Transverse colon (tissue), 4 donors: Measurements from ENCODE around the gene CEP63. TPM values are rescaled to one million over a fixed set of nuclear protein-coding genes. Genes with fewer than 3 reads are reported as not detected.

Experiments
- DNase-seq: peaks from one replicate; pipeline ENCODE4 v3.0.0-alpha.2; 2019
- H3K27ac ChIP-seq, 4 donors: fragments of 200-600 bp; sonication (generic); 2 replicates each; pipeline ENCODE4 v1.5.1; 2016 to 2018; ENCODE audit warnings: inconsistent platforms in 4 of 4
- H3K27me3 ChIP-seq: fragments of 200-600 bp; sonication (generic); 2 replicates; pipeline ENCODE4 v1.5.1; 2017; ENCODE audit warnings: inconsistent platforms
- H3K36me3 ChIP-seq, 4 donors: fragments of 200-600 bp; sonication (generic); 2 replicates each; pipeline ENCODE4 v1.5.1; 2017 to 2019; ENCODE audit warnings: inconsistent platforms in 4 of 4
- H3K4me1 ChIP-seq, 4 donors: fragments of 200-600 bp; sonication (generic); 2 replicates each; pipeline ENCODE4 v1.5.1; 2017 to 2020; ENCODE audit warnings: inconsistent platforms in 4 of 4
- H3K4me3 ChIP-seq, 4 donors: fragments of 200-600 bp; sonication (generic); 1 replicate in 1 of 4; 2 replicates in 3 of 4; pipeline versions ENCODE4 v1.5.1 to v1.6.1; 2017 to 2019; ENCODE audit warnings: inconsistent platforms in 4 of 4
- H3K9me3 ChIP-seq, 2 donors: fragments of 200-600 bp; sonication (generic); 2 replicates each; pipeline ENCODE4 v1.5.1; 2017 to 2019; ENCODE audit warnings: inconsistent platforms in 2 of 2
- EP300 ChIP-seq: sonication (generic); formaldehyde crosslinking; IDR thresholded peaks from one replicate; pipeline ENCODE4 v1.6.1; 2017; ENCODE audit warnings: antibody characterized with exemption, low read depth
- POLR2A ChIP-seq: fragments of 450-650 bp; IDR thresholded peaks from one replicate; pipeline ENCODE4 v1.6.1; 2016; ENCODE audit warnings: antibody characterized with exemption, mild to moderate bottlenecking, moderate library complexity
- POLR2AphosphoS5 ChIP-seq, 3 donors: sonication (generic); formaldehyde crosslinking; IDR thresholded peaks; one replicate each; pipeline ENCODE4 v1.6.1; 2016; ENCODE audit warnings: antibody characterized with exemption in 3 of 3
- WGBS, 2 donors: methylation state at CpG; one replicate each; pipeline ENCODE4 v1.1.5; 2018; ENCODE audit warnings: low coverage in 1 of 2; 5-methylcytosine and 5-hydroxymethylcytosine counted together
- in situ Hi-C, 4 donors: fragments of 200-750 bp; cut with MboI; loops; one replicate each; pipeline versions ENCODE4 v1.15.0 to v1.15.1; 2017; ENCODE audit warnings: low sequenced_read_pairs in 3 of 4, low pct_ligation_motif_present in 1 of 4, low pct_unique_long_range_greater_than_20kb in 1 of 4
- intact Hi-C: fragments of 100-400 bp; cut with DNase I; formaldehyde crosslinking; loops from one replicate; pipeline ENCODE4 v1.15.1; 2023; ENCODE audit warnings: low total_unique reads
- total RNA-seq, 4 donors: library from RNA; depleted of rRNA; stranded (reverse); fragments of >200 nt; gene quantifications; one replicate each; pipeline ENCODE4 v1.1.0, GENCODE V29; 2016
- TF ChIP-seq, protein P1 (sequence below), 5 experiments: fragments of 200-600 bp in 3 of 5; fragments of 450-650 bp in 2 of 5; sonication (generic) in 3 of 5; IDR thresholded peaks; 1 replicate in 2 of 5; 2 replicates in 3 of 5; pipeline ENCODE4 v1.5.1; 2016 to 2017; ENCODE audit warnings: antibody characterized with exemption in 5 of 5, inconsistent platforms in 3 of 5, mild to moderate bottlenecking in 2 of 5, moderate library complexity in 1 of 5

Gene CEP63
- total RNA-seq, 4 donors from 2014 or later, result 12.1 to 29.2 (median 16.9) TPM

DNA sequence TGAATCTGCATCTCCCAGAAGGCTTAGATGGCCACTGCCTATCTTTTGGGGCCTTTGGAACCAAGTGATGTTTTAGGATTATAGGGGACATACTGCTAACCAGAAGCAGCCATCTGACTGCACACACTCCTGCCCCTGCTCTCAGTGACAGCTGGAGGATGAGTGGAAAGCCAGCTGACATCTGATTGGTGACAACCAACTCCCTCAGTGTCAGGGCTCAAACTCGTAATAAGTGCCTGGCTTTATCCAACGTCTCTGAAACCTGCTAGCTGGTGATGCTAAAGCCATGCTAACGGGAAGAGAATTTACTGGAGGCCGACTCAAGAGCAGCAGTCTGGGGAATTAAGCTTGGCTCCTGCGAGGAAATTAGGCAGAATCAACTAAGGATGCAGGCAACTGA, 129.9 kb downstream of the CEP63 start:
- H3K4me3 ChIP-seq, result no peak overlapping the region
- TF ChIP-seq POLR2A, result no peak
- TF ChIP-seq POLR2AphosphoS5 (IDR thresholded peaks at IDR 0.05), result no peak
- TF ChIP-seq EP300, result no peak
- TF ChIP-seq, protein P1, sequence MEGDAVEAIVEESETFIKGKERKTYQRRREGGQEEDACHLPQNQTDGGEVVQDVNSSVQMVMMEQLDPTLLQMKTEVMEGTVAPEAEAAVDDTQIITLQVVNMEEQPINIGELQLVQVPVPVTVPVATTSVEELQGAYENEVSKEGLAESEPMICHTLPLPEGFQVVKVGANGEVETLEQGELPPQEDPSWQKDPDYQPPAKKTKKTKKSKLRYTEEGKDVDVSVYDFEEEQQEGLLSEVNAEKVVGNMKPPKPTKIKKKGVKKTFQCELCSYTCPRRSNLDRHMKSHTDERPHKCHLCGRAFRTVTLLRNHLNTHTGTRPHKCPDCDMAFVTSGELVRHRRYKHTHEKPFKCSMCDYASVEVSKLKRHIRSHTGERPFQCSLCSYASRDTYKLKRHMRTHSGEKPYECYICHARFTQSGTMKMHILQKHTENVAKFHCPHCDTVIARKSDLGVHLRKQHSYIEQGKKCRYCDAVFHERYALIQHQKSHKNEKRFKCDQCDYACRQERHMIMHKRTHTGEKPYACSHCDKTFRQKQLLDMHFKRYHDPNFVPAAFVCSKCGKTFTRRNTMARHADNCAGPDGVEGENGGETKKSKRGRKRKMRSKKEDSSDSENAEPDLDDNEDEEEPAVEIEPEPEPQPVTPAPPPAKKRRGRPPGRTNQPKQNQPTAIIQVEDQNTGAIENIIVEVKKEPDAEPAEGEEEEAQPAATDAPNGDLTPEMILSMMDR (IDR thresholded peaks at IDR 0.05), result no peak
- DNase-seq, result no peak
- WGBS, 2 donors, result 72 to 93% methylated on average over 3 to 5 of the region's 5 CpGs
- intact Hi-C loops, result no loop called here
- no peaks in the 10 kb centered on the region for H3K9me3 ChIP-seq
- H3K4me1 ChIP-seq, result no peaks in the 10 kb centered on the region
- in situ Hi-C loops, result loop anchor here in 1 of 4 donors (25.0 kb wide), 1 partner anchor 1272 kb away; no protein-coding TSS in a partner anchor
- H3K27ac ChIP-seq, result no peak overlapping the region
- no peaks in the 10 kb centered on the region for H3K27me3 ChIP-seq
- no peaks in the 10 kb centered on the region for H3K36me3 ChIP-seq

DNA sequence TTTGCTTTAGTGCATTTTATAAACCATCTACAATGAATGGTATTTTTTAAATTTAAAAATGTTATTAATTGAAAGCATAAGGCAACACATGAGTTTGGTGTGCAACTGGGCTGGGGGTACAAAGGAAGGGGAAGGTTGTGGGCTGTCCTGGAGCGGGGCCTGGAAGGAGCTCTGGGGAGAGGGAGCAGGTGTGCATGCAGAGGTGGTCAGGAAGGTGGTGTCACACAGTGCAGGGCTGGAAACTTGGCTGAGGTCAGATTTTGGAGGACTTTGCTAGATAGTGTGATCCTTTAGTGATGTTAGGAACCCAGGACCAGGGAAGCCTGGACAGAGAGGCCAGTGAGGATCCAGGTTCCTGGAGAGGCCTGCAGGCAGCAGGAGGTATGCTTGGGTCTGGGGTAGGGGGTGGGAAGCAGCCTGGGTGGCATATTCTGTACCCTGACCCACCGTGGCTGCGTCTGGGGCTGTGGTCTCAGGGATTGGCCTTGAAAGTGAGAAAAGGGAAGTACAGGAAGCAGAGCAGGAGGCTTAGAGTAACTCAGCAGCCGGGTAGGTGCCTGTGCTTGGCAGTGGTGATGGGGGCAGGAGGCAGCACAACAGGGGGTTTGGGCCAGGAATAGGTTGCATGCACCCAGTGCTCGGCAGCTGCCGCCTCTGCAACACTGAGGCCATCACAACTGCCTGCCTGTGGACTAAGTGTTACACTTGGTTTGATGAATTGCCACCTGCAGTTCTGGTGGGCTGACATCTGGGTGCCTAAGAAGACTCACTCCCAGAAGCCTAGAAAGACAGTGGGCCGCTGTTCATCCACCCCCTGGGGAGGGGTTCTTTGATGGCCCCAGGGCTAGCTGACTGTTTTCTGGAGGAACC, 132.0 kb downstream of the CEP63 start:
- no peaks in the 10 kb centered on the region for H3K36me3 ChIP-seq
- WGBS, 2 donors, result 68 to 71% methylated on average over 6 to 7 of the region's 7 CpGs
- H3K9me3 ChIP-seq, result no peaks in the 10 kb centered on the region
- DNase-seq, result no peak
- no peak overlapping the region for H3K27ac ChIP-seq
- intact Hi-C loops (no loop called here), in situ Hi-C loops (loop anchor here in 1 of 4 donors (25.0 kb wide), 1 partner anchor 1269 kb away; no protein-coding TSS in a partner anchor)
- H3K4me3 ChIP-seq, result no peak overlapping the region
- no peak for TF ChIP-seq EP300
- TF ChIP-seq, protein P1 (IDR thresholded peaks at IDR 0.05), result no peak
- no peak for TF ChIP-seq POLR2A
- TF ChIP-seq POLR2AphosphoS5 (IDR thresholded peaks at IDR 0.05), result no peak
- H3K4me1 ChIP-seq, result no peaks in the 10 kb centered on the region
- no peaks in the 10 kb centered on the region for H3K27me3 ChIP-seq

DNA sequence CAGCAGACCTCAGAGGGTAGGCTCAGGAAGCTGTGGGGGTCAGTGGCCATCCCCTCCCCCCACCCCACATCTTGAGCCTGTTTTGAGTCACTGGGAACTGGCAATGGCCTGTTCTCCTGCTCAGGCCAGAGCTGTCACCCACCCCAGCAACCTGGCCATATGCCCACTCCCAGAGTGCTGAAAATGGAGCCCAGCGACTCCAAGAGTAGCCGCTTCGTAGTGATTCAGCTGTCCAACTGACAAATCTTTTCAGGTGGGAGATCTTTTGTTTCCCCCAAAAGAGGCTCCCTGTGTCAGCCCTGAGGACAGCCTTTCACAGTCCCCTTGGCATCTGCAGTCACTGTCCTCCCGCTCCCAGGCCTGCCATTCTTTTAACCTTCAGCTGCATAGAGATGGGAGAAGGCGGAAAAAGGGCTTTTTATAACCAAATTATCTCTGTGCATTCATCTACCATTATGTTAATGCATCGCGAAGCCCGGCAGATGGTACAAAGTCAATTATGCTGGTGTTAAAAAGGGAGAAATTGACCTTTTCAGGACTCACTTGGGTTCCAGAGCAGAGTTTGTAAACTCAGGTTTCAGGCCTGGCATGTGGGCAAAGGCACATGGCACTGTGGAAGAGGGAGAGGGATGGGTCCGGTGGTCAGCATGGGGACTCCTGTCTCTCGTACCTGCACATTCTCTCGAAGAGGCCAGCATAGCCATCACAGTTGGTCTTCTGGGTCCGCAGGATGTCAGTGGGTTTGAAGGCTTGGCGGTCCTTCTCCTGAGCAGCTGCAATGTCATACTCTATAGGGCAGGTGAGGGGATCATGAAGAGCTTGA, 132.8 kb downstream of the CEP63 start:
- H3K36me3 ChIP-seq, result no peaks in the 10 kb centered on the region
- in situ Hi-C loops, result loop anchor here in 1 of 4 donors (25.0 kb wide), 1 partner anchor 1269 kb away; no protein-coding TSS in a partner anchor
- WGBS, 2 donors, result 93 to 96% methylated on average over 5 to 13 of the region's 13 CpGs
- DNase-seq, result no peak
- no peaks in the 10 kb centered on the region for H3K4me1 ChIP-seq
- no peak overlapping the region for H3K27ac ChIP-seq
- H3K4me3 ChIP-seq, result no peak overlapping the region
- TF ChIP-seq, protein P1 (IDR thresholded peaks at IDR 0.05), result no peak
- TF ChIP-seq POLR2AphosphoS5 (IDR thresholded peaks at IDR 0.05), result no peak
- TF ChIP-seq EP300, result no peak
- no peak for TF ChIP-seq POLR2A
- H3K9me3 ChIP-seq, result no peaks in the 10 kb centered on the region
- intact Hi-C loops, result no loop called here
- no peaks in the 10 kb centered on the region for H3K27me3 ChIP-seq

DNA sequence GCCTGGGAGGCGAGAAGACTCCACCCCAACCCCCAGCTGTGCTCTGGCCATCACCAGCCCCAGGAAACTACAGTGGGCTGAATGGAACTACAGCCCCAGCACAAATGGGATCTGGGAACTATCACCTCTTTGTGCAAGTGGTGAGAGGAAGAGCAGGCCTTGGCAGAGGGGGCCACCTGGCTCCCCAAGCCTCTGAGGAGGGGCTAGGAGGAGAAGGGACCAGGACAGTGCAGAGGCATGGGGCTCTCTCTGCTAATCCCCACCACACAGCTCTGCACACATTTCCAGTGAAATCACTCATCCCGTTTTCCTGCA, 133.4 kb downstream of the CEP63 start:
- no peaks in the 10 kb centered on the region for H3K36me3 ChIP-seq
- TF ChIP-seq POLR2AphosphoS5 (IDR thresholded peaks at IDR 0.05) (no peak), EP300 (no peak), POLR2A (no peak)
- TF ChIP-seq, protein P1 (IDR thresholded peaks at IDR 0.05), result no peak
- no peak for DNase-seq
- no peak overlapping the region for H3K27ac ChIP-seq
- in situ Hi-C loops, result loop anchor here in 1 of 4 donors (25.0 kb wide), 1 partner anchor 1268 kb away; no protein-coding TSS in a partner anchor
- H3K4me1 ChIP-seq, result no peaks in the 10 kb centered on the region
- WGBS, 2 donors, result 80% methylated on average over 2 of the region's 2 CpGs; no CpG with 5 or more reads in 1 of the 2 donors
- H3K4me3 ChIP-seq, result no peak overlapping the region
- intact Hi-C loops, result no loop called here
- H3K27me3 ChIP-seq, result no peaks in the 10 kb centered on the region
- H3K9me3 ChIP-seq, result no peaks in the 10 kb centered on the region
